HG02610 (cell line): ENCODE results near the gene FTCD.
"Not testable (repeated sequence)": the region's sequence is repeated elsewhere in the genome, so short reads cannot be mapped to it uniquely, and the experiment has no call there.

ENCODE experiments used
- ATAC-seq: cut with Tn5 transposase; IDR thresholded peaks from one replicate; pipeline ENCODE4 v1.9.1; 2021; ENCODE audit warnings: mild to moderate bottlenecking, moderate library complexity; ENCODE audit not compliant: unreplicated experiment

Gene FTCD

DNA sequence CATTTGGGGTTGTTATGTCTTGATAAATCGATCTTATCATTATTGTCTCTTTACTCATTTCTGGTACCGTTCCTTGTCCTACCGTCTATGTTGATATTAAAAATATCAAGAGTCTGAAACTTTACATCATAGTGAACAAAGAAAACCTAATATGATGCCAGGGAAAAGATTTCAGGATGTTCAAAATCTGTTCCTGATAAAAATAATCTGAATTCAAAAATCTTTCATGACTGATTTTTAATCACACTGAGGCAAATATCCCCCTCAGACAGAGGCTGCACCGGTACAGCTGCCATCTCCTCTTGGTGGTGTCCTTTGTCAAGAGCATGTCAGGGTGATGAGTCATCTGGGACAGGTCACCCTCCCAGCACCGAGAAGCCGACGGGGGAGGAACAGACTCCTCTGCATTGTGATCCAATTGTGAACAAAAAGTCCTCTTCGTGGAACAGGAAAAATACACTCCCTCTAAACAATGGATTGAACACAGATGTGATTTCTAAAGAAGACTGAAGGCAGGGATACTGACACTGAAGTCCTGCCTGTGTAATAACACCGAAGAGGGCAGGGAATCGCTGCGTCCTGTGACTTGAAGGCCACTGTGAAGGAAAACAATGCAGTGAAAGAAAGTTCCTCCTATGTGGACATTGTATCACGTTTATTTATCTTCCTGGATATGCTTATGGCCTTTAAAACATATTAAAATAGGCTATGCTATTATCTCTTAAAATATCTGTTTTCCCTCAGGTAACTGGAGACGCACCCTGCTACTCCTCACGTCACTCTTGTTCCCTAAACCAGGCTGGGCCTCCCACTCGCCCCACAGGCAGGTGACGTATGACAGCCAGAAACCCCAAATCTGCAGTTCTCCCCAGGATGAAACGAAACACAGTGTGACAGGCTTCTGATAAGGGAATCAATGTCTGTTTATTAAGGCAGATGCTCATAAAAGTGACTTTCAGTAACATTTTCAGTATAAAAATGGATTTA lies 33.1 kb upstream of the FTCD start:
- ATAC-seq: no peak

DNA sequence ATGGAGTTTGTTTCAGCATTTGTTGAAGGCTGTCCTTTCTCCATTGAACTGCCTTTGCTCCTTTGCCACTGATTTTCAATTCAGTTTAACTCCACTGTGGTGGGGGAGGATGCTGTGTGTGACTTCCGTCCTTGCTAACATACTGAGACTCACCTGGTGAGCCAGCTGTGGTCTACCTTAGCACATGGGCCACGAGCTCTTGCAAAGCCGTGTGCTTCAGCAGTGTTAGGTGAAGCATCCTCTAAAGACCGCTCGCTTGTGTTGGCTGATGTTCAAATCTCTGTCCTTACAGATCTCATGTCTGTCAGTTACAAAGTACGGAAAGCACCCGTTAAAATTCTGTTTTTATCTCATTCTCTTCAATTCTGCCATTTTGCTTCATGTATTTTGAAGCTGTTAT lies 32.4 kb upstream of the FTCD start:
- ATAC-seq: no peak

DNA sequence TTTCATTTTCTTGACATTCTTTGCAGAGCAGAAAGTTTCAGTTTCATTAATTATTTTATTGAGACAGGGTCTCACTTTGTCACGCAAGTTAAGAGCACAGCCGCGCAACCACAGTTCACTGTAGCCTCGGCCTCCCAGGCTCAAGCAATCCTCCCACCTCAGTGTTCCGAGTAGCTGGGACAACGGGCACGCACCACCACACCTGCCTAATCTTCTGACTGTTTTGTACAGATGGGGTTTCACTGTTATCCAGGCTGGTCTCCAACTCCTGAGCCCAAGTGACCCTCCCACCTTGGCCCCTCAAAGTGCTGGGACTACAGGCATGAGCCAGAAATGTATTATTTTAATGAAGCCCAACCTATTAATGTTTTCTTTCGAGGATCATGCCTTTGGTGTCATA lies 31.9 kb upstream of the FTCD start:
- ATAC-seq: no peak

DNA sequence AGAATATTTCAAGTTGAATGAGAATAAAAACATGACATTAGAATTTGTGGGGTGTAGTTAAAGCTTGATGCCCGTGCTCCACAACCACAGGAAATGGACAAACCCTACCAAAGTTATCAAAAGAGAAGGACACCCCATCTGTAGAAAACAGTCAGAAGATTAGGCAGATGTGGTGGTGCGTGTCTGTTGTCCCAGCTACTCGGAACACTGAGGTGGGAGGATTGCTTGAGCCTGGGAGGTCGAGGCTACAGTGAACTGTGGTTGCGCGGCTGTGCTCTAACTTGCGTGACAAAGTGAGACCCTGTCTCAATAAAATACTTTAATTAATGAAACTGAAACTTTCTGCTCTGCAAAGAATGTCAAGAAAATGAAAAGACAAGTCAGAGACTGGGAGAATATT lies 30.3 kb upstream of the FTCD start:
- ATAC-seq: no peak

DNA sequence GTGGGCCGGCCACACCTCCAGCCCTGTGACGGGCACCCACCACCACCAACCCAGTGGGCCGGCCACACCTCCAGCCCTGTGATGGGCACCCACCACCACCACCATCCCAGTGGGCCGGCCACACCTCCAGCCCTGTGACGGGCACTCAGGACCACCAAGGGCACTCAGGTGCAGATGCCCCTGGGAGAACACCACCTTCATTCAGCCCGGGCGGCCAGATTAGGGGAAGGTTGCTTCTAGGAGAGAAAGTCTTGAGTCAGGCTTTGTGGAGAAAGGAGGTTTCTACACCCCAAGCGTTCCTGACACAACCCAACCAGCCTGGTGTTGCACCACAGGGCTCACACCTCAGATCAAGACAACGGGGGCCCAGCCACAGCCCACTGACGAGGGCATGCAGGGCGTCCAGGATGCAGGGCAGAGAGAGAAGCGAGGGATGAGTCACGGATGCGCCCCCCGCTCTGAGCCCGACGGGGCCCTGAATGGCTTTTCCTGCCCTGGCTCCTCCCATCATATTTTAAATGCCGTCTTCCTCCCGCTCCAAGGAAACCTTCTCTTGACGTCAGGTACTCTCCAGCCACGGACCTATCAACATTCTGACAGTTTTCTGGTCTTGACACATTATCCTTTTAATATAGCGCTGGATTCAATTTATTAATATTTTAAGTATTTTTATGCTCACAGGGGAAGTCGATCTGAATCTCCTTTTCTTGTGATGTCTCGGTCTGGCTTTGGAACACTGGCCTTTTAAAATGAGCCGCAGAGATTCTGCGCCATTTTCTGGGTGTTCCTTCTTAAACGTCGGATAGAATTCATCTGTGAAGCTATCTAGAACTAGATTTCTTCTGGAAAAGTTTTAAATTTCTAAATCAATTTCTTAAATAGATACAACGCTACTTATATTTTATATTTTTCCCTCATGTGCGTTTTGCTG lies 29.5 kb upstream of the FTCD start:
- peak; percentile 38 for ATAC-seq

DNA sequence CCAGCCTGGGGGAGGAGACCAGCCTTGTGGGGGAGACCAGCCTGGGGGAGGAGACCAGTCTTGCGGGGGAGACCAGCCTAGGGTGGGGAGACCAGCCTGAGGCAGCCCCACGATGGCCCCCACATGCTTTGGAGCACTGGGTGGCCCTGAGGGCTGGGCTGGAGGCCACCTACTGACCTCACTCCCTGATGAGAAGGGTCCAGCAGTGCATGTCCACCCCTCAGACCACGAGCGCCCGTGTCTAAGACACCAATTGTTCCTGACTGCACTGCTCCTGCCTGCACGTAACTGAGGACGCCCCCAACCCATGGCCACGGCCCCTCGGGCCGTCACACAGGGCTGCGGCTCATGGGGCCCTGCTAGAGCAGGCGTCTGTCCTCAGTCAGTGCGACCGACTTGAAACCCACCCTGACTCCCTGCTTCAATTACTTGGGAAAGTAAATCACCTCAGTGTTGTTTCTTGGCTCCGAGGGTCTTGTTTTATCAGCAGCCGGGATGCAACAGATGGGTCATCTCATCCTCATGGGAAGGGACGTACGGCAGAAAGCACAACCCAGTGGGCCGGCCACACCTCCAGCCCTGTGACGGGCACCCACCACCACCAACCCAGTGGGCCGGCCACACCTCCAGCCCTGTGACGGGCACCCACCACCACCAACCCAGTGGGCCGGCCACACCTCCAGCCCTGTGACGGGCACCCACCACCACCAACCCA lies 28.7 kb upstream of the FTCD start, which contains the start of gene SPATC1L:
TSS of gene SPATC1L (minus strand) at position 550 of the 715 bp plus-strand sequence. CDS start 1,643 bp downstream, outside the sequence.
- ATAC-seq: peak; percentile 47

DNA sequence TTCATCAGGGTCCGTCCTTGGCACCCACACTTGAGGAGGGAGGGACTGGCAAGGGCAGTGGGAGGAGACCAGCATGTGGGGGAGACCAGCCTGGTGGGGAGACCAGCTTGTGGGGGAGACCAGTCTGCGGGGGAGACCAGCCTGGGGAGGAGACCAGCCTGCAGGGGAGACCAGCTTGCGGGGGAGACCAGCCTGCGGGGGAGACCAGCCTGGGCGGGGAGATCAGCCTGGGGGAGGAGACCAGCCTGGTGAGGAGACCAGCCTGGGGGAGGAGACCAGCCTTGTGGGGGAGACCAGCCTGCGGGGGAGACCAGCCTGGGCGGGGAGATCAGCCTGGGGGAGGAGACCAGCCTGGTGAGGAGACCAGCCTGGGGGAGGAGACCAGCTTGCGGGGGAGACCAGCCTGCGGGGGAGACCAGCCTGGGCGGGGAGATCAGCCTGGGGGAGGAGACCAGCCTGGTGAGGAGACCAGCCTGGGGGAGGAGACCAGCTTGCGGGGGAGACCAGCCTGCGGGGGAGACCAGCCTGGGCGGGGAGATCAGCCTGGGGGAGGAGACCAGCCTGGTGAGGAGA lies 28.0 kb upstream of the FTCD start:
- not testable (repeated sequence) for ATAC-seq

DNA sequence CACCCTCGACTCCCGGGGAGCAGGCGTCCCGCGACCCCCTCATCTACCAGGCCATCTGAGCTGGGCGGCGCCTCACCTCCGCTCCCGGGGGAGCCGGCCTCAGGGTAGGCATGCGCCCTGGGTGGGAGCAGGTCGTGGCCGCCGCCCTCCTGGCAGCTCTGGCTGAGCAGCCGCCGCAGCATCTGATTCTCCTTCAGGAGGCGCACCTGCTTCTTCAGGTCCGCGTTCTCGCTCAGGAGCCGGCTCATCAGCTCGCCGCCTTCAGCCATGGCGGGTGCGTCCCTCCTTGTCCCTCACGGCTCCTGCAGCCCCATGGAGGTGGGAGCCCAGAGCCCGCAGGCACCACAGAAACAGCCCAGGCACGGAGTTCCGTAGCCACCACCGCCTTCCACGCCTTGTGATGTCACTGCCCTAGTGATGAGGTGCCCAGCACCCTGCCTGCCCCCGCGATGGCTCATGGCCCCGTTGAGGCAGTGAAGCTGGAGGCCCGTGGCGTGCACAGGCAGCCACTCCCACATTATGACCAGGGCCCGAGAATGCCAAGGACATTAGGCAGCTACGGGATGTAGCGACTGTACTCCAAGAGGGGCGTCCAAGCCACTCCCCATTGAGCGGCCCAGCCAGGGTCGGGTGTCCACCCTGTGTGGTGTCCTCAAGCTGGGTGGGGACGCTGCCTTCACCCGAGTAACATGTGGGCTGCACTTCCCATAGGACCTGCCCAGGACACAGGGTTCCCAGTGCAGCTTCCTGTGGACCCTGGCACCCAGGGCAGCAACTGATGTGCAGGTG lies 27.4 kb upstream of the FTCD start:
- no peak for ATAC-seq

DNA sequence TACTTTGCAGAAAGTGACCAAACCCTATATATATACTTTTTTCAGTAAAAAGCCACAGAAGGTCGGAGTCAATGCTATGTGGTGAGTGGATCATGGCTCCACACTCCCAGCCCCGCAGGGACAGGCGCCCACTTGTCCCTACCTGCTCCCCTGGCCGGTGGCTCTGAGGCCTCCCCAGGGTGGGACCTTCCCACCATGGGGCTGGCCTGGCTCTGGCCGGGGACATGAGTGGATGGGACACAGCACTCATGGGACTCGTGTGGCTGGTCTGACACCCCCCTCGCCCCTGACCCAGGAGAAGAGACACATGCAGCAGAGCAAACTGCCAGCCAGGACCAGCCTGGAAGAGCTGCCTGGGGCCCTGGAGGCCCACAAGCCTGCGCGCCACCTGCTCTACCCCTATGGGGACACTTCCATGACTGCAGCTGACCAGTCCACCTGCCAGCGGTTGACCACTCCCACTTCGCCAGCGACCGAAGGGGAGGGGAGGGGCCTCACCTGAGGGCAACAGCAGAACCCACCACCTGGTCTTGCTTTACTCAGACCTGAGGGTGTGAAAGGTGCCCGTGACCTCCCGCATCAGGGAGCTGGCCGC lies 26.7 kb upstream of the FTCD start:
- ATAC-seq: no peak

DNA sequence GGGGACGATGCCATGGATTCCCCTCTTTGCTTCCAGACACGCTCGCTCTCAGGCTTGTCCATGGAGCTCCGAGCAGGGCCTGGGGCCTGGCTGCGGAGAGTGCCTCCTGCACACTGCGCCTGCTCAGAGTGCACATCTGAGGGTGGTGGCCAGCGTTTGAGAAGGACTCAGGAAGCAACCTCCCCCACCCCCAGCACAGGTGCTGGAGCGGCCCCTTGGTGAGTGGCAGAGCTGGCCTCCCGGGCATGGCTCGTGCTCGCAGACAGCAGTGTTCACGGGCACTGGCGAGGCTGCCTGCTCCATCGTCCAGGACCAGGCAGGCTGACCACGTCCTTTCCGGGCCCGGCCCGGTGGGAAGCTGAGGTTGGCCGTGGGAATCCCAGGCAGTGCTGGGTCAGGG lies 26.1 kb upstream of the FTCD start:
- no peak for ATAC-seq

DNA sequence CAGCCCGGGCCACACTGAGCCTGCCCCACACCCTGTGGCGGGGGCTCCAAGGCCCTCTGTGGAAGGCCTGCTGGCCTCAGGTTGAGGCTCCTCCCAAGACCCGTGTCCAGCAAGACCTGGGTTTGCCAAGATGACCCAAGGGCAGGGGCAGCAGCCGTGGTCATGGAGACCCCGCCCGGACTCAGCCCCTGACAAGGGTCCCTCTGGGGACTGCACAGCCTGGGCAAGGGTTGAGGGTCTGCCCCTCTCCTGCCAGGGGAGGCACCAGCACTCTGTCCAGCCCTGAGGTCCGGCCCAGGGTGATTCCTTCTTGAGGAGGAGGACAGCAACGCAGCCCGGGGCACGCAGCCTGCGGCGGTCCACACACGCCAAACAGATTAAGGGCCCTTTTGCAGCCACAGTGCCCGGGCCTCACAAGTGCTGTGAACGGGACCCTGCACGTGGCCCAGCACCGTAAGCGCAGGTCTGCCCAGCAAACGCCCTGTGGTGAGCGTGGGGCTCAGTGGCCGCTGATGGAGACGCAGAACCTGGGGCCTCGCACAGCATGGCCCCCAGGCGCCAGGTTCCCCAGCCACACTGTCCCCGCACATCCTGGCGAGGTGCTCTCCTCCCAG lies 25.5 kb upstream of the FTCD start:
- ATAC-seq: no peak

DNA sequence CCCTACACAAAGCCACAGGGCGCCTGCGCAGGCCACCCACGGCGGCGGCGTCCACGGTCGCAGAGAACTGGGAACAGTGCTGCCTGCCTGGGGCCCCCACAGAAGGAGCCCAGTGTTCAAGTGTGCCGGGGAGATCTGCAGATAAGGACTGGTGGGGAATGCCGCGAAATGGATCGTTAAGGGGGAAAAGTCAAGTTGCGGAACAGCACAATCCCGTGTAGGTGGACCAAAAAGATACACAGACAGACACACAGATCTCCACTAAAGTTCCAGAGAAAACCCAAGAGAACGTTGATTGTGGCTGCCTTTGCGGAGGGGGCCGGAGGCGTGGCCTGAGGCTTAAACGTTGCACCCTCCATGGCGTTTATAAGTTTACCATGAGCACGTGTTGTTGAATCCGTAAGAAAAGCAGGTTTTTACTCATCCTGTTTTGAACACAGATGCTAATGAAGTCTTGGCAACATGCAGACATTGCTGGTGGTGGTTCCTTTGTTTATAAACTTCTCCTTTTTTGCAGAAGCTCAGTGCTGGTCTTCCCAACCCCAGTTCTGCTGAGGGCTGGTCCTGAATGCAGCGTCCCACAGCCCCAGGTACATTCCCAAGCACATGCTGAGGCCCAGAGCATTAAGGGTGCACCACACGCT lies 24.8 kb upstream of the FTCD start:
- ATAC-seq: no peak

DNA sequence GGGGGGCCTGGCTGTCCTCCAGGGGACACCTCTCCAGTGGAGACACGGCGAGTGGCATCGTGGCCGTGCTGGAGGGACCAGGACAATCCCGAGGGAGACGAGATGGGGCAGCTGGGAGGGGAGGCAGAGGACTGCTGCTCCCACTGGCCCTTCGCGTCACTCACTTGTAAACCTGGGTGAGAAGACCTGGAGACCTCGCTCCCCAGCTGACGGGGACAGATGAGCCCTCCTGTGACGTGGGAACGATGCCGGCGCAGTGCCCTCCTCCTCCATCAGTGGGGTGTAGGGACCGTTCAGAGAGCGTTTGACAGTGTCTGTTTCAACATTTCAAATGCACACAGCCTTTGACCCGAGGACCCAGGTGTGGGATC lies 24.3 kb upstream of the FTCD start:
- no peak for ATAC-seq

DNA sequence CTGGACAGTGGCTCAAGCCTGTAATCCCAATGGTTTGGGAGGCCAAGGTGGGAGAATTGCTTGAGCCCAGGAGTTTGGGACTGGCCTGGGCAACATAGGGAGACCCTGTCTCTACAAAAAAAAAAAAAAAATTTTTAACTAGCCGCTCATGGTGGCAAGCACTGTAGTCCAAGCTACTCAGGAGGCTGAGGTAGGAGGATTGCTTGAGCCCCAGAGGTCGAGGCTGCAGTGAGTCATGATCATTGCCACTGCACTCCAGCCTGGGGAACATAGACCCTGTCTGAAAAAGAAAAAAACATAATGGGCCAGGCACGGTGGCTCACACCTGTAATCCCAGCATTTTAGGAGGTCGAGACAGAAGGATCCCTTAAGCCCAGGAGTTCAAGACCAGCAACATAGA lies 23.6 kb upstream of the FTCD start:
- no peak for ATAC-seq

DNA sequence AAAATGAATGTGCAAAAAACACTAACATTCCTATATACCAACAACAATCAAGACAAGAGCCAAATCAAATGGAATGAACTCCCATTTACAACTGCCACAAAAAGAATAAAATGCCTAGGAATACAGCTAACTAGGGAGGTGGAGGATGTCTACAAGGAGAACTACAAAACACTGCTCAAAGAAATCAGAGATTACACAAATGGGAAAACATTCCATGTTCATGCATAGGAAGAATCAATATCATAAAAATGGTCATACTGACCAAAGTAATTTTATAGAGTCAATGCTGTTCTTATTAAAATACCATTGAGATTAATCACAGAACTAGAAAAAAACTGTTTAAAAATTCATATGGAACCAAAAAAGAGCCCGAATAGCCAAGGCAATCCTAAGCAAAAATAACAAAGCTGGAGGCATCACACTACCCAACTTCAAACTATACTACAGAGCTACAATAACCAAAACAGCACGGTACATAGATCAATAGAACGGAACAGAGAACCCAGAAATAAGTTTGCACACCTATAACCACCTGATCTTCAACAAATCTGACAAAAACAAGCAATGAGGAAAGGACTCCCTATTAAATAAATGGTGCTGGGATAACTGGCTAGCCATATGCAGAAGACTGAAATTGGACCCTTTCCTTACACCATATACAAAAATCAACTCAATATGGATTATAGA lies 21.2 kb upstream of the FTCD start:
- ATAC-seq: not testable (repeated sequence)

DNA sequence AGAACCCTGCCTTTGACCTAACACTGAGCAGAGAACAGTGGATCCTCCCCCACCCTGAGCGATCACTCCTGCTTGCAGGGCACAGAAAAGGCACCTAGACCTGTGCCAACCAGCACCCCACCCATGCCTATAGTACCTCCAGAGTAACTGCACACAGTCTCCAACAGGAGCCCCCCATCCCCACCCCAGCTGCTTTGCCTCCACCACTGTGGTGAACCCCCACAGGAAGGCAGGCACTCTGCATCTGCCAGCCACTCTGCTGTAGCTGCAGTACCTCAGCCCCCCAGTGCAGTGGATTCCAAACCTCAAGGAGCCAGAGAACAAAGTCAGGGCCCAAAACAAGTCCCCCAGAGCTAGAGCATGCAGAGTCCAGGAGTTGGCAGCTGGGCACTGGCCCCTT lies 18.2 kb upstream of the FTCD start:
- no peak for ATAC-seq

DNA sequence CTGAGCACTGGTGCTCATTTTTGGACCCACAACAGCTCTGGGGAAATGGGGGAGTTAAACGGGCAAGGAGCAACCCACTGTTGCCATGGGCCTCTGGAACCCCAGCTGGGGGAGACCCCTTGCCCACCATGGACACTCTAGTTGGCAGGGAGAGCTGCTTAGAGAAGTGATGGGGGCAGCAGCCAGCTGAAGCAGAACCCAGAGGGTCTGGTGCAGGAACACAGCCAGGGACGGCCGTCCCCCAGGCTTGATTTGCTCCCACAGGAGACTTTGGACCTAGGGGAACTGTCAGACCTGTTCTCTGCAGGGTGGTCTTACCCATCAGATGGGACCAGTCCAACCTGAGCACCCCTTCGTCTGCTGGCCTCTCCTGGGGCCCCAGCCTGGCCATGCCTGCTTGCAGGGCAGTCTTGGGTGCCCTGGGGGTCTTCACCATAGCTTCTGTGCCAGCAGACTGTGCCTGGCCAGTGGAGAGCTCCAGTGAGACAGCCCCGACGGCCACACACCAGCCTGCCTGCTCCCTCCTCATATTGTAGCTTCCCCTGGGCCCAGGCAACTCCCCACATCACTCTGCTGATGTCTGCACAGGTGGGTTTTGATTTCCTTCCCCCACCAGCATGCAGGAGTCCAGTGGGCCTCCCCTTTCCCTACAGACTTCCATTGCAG lies 17.6 kb upstream of the FTCD start:
- ATAC-seq: no peak
